Fibroblast of gingiva (primary cell): ENCODE data around the gene PI4K2A.

Experiments
- DNase-seq: peaks from one replicate; pipeline ENCODE4 v3.0.0-alpha.2; 2011; ENCODE audit warnings: low read depth

The PI4K2A gene

DNA sequence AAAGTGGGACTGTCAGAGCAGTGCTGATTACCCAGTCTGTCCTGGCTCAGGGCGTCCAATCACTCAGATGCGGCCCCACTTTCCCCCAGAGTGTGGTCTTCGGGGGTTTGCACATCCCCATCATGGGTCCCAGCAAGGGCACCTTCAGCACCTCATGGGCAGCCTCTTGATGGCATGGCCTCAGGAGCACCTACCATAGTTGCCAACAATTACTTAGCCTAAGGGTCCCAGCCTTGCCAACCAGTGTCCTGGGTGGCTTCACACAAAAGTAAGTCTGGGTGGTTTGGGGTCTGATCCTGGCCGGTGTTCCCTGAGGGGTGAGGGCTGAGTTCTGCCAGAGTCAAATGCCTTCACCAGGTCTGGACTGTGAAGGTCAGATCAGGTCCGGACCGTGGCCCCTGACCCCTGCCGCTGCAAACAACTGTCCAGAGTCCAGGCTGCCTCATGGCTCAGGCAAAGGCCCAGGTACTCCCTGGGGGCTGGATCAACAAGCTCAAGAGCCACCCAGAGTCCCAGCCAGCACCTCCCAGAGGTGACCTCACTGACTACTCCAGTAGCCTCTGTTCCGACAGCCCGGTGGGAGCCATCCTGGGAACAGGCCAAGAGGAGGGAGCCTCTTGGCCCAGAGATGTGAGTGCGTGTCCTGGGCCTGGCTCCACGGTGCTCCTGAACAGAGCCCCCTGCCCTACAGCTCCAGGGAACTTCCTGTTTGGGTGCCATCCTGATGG, 66.8 kb downstream of the PI4K2A start:
- DNase-seq: no peak

DNA sequence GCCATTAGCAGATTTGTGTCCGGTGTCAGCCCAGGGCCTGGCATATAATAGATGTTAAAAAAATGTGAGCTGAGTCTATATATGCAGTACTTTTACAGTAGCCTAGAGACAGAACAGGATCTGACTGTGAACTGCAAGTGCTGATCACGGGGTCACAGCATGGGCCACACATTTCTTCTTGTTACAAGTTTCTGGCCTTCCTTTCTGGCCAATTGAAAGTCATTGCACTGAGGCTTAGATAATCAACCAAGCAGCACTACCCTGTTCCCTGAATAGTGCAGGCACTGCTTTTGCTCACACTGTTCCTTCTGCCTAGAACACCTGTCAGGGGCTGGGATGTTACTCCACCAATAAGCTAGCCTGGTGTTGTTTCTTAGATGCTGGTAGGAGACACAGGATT, 67.7 kb downstream of the PI4K2A start:
- no peak for DNase-seq

DNA sequence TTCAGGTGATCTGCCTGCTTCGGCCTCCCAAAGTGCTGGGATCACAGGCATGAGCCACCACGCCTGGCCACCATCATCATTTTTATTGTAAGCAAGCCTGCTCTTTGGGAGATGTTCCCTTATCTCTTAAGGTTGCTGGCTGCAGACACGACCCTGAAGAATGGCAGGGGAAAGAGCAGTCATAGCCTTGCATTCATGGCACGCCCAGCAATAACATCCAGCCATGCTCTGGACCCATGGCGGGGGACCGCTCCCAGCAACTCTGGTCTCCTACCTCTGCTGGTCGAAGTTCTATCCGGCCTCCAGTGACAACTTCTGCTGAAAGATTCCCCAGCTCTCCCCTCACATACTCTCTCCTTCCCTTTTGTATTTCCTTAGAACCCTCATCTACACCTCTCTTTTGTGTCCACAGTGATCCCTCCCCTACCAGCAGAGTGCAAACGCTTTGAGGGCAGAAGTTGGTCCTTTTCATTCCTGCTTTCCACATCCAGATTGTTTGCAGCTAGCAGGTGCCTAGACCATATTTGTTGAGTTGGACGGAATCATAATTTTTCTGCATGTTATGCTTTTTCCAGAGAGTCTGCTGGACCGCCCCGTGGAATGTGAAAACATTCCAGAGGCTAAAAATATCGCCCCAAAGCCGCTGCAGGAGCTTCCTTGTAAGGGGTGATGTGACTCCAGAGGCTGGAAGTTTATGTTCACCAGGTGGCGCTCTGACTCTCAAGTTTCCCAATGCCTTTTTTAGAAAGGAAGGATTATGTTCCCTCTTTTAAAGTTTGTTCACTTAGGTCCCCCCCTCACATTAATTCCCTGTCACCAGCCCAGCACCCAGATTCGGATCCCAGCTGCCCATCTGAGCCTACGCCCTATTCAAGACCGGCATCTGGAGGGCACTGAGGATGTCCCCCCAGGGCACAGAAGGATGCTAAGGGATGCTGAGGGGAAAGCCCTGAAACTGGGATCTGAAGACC, 68.8 kb downstream of the PI4K2A start:
- peak; percentile 83 for DNase-seq

DNA sequence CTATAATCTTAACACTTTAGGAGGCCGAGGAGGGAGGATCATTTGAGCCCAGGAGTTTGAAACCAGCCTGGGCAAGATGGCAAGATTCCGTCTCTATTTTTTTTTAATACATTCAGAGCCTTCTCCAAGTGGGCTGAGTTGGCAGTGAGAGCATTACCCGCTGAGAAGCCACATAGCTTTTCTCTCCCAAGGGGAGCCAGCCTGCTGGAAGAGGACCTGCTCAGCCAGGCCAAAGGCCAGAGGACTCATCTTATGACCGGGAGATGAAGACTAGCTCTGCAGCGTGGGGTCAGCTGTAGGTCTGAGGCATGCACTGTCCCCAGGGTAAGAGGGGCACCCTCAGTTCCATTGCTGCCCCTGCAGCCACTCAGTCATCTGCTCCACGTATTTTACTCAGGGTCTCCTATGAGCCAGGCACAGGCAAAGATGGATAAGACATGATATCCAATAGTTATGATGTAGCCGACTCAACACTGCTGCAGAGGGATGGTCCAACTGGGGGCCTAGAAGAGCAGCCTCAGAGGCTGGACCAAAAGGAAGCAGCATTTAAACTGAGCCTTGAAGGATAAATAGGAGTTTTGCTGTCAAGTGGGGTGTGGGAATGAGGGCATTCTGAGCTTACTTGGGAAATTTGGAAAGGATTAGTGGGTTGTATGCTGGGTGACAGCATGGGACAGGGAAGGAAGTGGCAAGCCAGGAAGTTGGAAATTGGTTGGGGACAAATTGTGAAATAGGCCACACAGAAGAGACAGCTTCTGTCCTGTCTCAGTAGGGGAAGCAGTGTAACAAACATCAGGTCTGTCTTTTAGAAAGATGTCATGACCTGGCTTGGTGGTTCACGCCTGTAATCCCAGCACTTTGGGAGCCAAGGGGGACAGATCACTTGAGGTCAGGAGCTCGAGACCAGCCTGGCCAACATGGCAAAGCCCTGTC, 71.4 kb downstream of the PI4K2A start:
- DNase-seq: no peak

DNA sequence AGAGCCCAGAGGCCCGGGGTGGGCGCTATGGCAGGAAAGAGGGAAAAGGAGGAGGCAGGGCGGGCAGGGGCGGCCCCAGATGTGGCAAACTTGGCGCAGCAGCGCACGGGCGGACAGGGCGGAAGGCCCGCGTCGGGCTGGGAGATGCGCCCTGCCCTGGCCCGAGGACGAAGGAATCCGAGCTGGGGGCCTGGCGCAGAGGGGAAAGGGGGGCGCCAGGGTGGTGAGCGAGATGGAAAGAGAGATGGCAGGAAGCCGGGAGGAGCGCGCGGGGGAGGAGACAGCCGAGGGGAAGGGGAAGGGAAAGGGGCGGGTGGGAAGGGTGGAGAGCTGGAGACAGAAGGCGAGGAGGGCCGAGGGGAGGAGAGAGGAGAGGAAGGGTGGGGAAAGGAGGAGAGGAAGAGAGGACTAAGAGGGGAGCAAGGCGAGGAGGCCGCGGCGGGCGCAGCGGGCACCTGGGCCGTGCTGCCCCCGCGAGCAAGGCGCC, 72.9 kb downstream of the PI4K2A start, which contains the start of gene MARVELD1:
TSS of gene MARVELD1 (plus strand) at position 392 of the 487 bp plus-strand sequence. CDS start 147 bp downstream, outside the sequence.
- DNase-seq: peak; percentile 94

DNA sequence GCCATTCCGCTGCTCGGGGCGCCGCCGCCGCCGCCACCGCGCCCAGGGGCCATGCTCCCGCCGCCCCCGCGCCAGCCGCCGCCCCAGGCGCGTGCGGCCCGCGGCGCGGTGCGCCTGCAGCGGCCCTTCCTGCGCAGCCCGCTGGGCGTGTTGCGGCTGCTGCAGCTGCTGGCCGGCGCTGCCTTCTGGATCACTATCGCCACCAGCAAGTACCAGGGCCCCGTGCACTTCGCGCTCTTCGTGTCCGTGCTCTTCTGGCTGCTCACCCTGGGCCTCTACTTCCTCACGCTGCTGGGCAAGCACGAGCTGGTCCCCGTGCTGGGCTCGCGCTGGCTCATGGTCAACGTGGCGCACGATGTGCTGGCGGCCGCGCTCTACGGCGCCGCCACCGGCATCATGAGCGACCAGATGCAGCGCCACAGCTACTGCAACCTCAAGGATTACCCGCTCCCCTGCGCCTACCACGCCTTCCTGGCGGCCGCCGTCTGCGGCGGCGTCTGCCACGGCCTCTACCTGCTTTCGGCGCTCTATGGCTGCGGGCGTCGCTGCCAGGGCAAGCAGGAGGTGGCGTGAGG, 73.4 kb downstream of the PI4K2A start:
- DNase-seq: peak; percentile 70

DNA sequence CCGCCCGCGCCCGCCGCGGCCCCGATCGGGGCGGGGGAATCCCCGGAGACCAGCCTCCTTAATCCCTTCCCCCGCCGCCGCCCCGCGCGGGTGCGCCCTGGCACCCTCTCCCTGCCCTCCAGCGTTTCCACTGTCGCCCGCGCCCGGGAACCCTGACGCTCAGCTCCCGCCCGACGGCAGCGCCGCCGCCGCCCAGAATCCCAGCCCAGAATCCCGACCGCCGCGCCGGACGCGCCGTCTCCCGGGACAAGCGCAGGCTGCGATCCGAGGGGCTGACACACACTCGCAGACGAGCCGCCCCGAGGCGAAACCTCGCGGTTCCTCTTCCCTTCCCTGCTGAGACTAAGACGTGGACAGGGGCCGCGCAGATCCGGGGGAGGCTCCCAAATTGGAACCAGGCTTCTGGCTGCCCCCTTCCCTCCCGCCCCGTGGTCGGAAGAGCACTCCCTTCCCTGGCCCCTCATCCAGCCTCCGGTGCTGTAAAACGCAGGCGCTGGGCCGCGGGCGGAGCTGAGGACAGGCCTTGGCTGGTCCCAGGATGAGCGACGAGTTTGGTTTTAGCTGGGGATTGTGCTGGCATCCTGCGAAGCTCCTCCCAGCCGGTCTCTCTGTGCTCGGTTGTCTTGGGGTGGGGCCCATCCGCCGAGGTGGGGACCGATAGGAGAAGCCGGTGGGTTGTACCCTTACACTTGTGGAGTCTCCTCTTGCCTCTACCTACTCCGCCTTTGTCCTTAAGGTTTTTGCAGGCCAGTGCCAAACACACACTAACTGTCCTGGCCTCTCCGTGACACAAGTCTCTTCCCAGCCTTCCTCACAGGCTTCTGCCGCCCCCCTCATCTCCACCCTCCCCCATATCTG, 74.2 kb downstream of the PI4K2A start:
- peak; percentile 88 for DNase-seq

DNA sequence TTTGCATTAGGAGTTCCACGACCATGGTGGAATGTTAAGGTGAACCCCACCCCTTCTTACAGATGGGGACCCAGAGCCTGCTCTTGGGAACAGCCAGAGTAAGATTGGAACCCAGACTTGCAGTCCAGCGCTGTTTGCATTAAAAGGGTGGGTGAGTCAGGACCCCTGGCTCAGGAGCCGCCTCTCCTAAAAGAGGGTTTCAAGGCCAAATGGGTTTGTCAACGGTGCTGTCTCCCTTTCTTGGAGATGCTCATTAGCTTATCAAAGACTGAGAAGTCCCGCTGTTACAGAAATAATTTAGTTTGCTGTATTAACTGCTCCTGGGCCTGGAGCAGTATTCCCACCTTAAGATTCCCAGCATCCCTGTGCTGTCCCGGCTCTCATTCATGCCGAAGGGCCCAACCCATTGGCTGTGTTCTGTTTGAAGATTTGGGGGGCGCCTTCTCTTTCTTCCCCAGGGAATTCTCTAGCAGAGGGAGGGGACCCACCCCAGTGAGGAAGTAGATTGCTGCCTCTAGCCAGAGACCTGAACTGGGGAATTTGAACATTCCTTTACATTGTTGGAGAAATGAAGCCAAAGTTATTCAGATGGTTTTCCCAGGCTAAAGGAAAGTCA, 74.9 kb downstream of the PI4K2A start:
- no peak for DNase-seq

DNA sequence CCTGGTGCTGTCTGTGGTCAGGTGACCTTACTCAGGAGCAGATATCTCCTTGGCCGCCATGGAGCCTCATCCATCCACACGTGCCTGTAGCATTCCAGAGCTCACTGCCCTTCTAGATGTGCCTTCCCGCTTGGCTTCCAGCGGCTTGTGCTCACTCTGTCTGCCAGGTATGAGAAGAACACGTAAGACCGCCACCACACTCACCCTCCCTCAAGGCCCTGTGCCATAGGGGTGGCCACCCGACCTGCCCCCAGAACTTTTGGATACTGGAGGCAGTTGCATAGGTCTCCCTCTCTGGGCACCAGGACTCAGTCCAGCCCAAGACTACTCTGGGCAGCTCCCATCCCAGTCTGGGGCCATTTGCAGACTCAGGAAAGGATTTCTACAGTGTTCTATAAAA, 77.2 kb downstream of the PI4K2A start:
- no peak for DNase-seq

DNA sequence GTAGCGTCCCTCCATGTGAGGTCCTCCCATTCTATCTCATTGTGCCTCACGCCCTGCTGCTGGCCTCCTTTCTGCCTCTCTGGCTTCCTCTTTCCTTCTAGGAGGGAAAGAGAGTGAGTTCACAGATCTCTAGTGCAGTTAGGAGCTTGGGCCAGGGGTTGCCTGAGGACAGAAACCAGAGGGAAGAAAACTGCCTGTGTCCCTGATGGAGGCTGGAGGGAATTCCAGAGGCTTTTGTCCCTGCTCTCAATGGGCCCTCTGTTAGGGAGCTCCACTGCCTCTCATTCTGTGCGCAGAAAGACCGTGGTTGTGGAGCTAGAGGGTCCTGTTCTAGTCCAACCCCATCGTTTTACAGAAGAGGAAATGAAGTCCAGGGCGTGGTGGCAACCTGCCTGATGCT, 77.7 kb downstream of the PI4K2A start:
- no peak for DNase-seq

DNA sequence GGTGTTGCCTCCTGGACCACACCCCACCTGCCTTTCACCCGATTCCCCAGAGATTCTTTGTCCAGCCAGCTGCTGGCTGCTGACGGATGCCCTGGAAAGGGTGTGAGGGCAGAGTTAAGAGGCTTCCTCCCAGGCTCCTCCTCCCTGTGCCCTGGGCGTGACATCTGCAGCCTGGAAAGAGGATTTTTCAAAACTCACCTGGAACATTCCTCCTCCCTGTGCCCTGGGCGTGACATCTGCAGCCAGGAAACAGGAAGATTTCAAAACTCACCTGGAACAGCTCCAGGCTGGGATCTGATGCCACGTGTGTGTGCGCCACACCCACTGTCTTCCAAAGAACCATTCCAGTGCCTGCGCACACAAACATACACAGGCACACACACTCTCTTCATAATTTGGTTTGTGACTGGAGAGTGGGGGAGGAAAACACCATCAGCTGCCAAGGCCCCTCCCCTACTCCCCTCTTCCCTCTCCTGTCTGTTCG, 78.2 kb downstream of the PI4K2A start:
- DNase-seq: peak; percentile 45

DNA sequence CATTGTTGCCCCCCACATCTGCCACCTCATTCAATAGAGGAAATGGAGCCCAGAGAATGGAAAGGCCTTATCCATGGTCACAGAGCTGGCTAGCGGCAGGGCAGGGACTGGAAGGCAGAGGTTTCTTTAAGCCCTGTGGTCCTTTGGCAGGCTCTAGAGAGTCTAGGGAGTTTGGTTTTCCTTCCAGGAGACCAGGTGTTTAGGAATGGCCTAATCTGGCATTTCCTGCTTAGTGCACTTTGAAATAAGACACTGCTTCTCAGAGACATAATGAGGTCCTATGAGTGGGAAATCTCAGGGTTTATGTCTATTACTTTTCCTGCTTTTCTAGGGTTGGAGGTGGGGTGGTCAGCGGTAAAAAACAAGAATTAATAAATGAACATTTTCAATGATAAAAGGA, 79.1 kb downstream of the PI4K2A start:
- DNase-seq: no peak

DNA sequence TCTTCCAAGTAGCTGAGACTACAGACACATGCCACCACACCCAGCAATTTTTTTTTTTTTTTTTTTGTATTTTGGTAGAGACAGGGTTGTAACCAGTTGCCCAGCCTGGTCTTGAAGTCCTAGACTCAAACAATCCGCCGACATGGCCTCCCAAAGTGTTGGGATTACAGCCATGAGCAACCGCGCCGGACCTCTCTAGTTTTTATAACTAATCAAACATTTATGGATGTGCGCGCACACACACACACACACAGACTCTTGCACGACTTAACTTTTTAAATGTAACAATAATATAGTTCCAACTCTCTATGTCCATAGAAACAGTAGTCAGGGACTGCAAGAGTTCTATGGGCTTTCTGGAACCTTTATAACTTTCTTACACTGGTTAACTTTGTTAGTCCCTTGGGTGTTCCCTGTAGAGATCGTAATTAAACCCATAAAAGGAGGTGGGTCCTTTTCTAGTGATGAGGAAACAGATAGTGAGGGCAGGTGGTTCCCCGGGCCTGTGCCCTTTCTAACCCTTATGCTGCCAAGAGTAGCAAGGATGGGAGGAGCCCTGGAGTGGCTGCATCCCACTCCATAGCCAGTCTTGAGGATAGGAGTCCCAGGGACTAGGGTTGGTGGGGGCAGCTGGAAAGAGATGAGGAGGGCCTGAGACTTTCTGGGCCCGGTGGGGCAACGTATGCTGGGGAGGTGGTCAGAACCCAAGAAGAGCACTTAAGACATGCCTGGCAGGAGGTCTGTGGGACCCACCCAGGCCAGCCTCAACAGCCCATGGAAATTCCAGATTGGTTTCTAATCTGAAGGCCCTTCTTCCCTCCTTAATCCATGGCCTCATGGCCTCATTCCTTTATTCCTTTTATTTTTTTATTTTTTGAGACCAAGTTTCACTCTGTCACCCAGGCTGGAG, 81.7 kb downstream of the PI4K2A start:
- DNase-seq: no peak

DNA sequence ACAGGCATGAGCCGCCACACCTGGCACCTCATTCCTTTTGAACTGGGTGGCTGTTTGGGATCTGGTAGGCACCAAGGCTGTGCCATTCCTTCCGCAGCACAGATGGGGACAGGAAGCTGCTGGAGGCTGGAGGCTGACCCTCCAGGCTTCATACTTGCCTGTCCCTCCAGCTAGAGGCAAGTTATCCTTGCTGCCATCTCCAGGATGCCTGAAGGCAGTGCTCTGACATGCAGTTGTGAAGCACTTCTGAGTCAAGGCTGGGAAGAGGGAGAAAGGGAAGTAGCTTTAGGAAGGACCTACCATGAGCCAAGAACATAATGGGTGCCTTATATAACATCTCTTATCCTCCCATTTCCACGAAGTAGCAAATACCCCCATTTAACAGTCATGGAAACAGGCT, 82.5 kb downstream of the PI4K2A start:
- no peak for DNase-seq

DNA sequence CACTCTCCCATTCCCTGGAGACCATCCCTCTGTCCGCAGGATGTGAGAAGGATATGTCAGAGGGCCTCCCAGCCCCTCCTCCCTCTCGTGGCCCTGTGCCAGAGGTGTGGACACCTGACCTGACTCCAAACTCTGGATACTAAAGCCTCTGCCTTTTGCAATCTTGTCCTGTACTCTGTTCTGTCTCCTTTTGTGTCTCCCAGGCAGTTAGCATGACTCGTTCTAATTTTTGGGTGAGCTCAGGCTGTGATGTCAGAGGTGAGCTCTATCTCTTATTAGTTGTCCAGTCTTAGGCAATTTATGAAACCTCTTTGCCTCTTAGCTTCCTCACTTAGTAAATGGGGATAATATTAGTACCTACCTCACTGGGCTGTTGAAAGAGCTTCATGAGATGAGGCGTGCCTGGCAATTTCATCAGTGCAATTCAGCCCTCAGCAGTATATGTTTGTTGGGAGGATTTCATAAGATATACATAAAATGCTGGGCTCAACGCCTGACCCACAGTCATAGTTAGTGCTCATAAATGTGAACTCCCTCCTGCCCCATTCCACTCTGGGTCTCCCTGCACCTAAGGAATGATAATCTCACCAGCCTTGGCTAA, 84.0 kb downstream of the PI4K2A start:
- DNase-seq: peak; percentile 53
